Measurements from ENCODE around the gene MPI.

MPI gene

GRCh38 chr15:74851960-74852359 is 37.9 kb upstream of the MPI start:
- H3K4me1 Mint-ChIP-seq: peaks cover 11% of the 10 kb centered on the region
- no peak for TF ChIP-seq CTCF (IDR thresholded peaks at IDR 0.05)
- H3K36me3 Mint-ChIP-seq (ENCODE audit: low read depth): peaks cover 21% of the 10 kb centered on the region
- DNase-seq: no peak
- H3K9me3 Mint-ChIP-seq: no peaks in the 10 kb centered on the region
- no peak overlapping the region for H3K27ac Mint-ChIP-seq
- H3K4me3 Mint-ChIP-seq: no peak overlapping the region
- no peaks in the 10 kb centered on the region for H3K27me3 Mint-ChIP-seq (ENCODE audit: low read depth, poor library complexity)

- no peak overlapping the region for H3K27ac Mint-ChIP-seq
- H3K4me3 Mint-ChIP-seq: no peak overlapping the region
- no peaks in the 10 kb centered on the region for H3K9me3 Mint-ChIP-seq
- peaks cover 25% of the 10 kb centered on the region for H3K4me1 Mint-ChIP-seq
- H3K27me3 Mint-ChIP-seq (ENCODE audit: low read depth, poor library complexity): no peaks in the 10 kb centered on the region
- H3K36me3 Mint-ChIP-seq (ENCODE audit: low read depth): peaks cover 5% of the 10 kb centered on the region
- no peak for TF ChIP-seq CTCF (IDR thresholded peaks at IDR 0.05)
- no peak for DNase-seq
Observed at GRCh38 chr15:74854453-74855022, 35.3 kb upstream of the MPI start.

- no peak overlapping the region for H3K4me3 Mint-ChIP-seq
- H3K4me1 Mint-ChIP-seq: peaks cover 25% of the 10 kb centered on the region
- no peak for DNase-seq
- H3K27ac Mint-ChIP-seq: no peak overlapping the region
- TF ChIP-seq CTCF (IDR thresholded peaks at IDR 0.05): no peak
- H3K9me3 Mint-ChIP-seq: no peaks in the 10 kb centered on the region
- no peaks in the 10 kb centered on the region for H3K27me3 Mint-ChIP-seq (ENCODE audit: low read depth, poor library complexity)
- peaks cover 5% of the 10 kb centered on the region for H3K36me3 Mint-ChIP-seq (ENCODE audit: low read depth)
Observed at GRCh38 chr15:74855857-74856256, 34.0 kb upstream of the MPI start.

DNA sequence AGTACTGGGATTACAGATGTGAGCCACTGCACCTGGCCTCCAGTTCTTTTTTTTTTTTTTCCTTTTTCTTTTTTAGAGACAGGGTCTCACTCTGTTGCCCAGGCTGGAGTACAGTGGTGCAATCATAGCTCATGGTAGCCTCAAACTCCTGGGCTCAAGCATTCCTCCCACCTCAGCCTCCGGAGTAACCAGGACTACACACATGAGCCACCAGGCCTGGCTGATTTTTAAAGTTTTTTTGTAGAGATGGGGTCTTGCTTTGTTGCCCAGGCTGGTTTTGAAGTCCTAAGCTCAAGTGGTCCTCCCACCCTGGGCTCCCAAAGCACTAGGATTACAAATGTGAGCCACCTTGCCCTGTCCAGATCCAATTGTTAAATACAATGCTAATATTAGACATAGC is 33.3 kb upstream of the MPI start:
- H3K36me3 Mint-ChIP-seq (ENCODE audit: low read depth): no peaks in the 10 kb centered on the region
- no peak overlapping the region for H3K4me3 Mint-ChIP-seq
- peaks cover 25% of the 10 kb centered on the region for H3K4me1 Mint-ChIP-seq
- no peak for TF ChIP-seq CTCF (IDR thresholded peaks at IDR 0.05)
- DNase-seq: no peak
- H3K9me3 Mint-ChIP-seq: no peaks in the 10 kb centered on the region
- no peaks in the 10 kb centered on the region for H3K27me3 Mint-ChIP-seq (ENCODE audit: low read depth, poor library complexity)
- H3K27ac Mint-ChIP-seq: no peak overlapping the region

DNA sequence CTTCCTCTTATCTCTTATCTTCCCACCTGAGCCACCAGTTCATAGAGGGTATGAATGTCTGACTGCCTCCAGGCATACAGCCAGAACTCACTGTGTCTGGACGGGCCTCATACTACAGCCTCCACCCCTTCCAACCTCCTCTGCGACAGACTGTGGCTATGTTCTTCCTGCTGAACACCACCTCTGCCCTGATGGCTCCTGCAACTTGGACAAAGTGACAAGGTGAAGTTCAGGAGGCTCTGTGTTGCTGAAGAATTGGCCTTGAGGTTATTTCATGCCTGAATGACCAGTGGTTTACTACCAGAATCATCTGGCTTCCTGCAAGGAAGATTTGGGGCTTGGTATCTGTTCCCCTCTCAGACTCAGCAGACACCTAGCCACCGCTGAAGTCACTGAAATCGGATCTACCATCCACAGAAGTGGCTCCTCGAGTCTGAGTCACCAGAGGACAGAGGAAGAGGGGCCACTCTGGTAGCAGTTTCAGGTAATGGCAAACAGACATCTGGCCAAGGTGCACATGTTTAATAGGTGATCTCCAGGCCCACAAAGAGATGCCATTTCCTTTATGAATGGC is 32.7 kb upstream of the MPI start:
- no peak overlapping the region for H3K27ac Mint-ChIP-seq
- H3K4me3 Mint-ChIP-seq: no peak overlapping the region
- TF ChIP-seq CTCF (IDR thresholded peaks at IDR 0.05): no peak
- H3K4me1 Mint-ChIP-seq: peaks cover 25% of the 10 kb centered on the region
- no peaks in the 10 kb centered on the region for H3K27me3 Mint-ChIP-seq (ENCODE audit: low read depth, poor library complexity)
- H3K36me3 Mint-ChIP-seq (ENCODE audit: low read depth): no peaks in the 10 kb centered on the region
- no peak for DNase-seq
- H3K9me3 Mint-ChIP-seq: no peaks in the 10 kb centered on the region
